Fibroblast of upper back skin (primary cell): ENCODE measurements around the gene USP48.
"Not testable (repeated sequence)": the region's sequence is repeated elsewhere in the genome, so short reads cannot be mapped to it uniquely, and the experiment has no call there.

Source experiments
- DNase-seq: peaks from one replicate; pipeline ENCODE4 v3.0.0-alpha.2; 2013

The USP48 gene

GRCh38 chr1:21815724-21816321 is 32.9 kb upstream of the USP48 start:
- no peak for DNase-seq

- no peak for DNase-seq
Measured at GRCh38 chr1:21814981-21815582, 32.1 kb upstream of the USP48 start.

GRCh38 chr1:21814241-21814918 is 31.4 kb upstream of the USP48 start:
- DNase-seq, result no peak

- no peak for DNase-seq
Measured at GRCh38 chr1:21813542-21813941, 30.6 kb upstream of the USP48 start.

- DNase-seq, result no peak
Measured at GRCh38 chr1:21811875-21812305, 28.9 kb upstream of the USP48 start, which contains the start of gene LDLRAD2. TSS of gene LDLRAD2 (plus strand) at chr1:21812265. CDS start at chr1:21812452, 187 bp downstream.

- DNase-seq, result no peak
Measured at GRCh38 chr1:21804536-21804935, 21.6 kb upstream of the USP48 start.

GRCh38 chr1:21801100-21801499 is 18.2 kb upstream of the USP48 start:
- DNase-seq, result no peak

- DNase-seq, result no peak
Measured at GRCh38 chr1:21799730-21800129, 16.8 kb upstream of the USP48 start.

- no peak for DNase-seq
Measured at GRCh38 chr1:21795075-21795474, 12.1 kb upstream of the USP48 start.

- no peak for DNase-seq
Measured at GRCh38 chr1:21794656-21795055, 11.7 kb upstream of the USP48 start.

GRCh38 chr1:21793104-21793503 is 10.2 kb upstream of the USP48 start:
- no peak for DNase-seq

GRCh38 chr1:21786640-21787039 is 3.7 kb upstream of the USP48 start:
- DNase-seq, result no peak

- DNase-seq, result not testable (repeated sequence)
Measured at GRCh38 chr1:21785764-21786163, 2.8 kb upstream of the USP48 start.

- DNase-seq, result peak; percentile 51
Measured at GRCh38 chr1:21783679-21784603, 992 bp upstream of the USP48 start.

- DNase-seq, result peak; percentile 55
Measured at GRCh38 chr1:21782349-21782867, 541 bp downstream of the USP48 start.

GRCh38 chr1:21781815-21782348 is 1.1 kb downstream of the USP48 start:
- DNase-seq, result peak; percentile 55

- DNase-seq, result no peak
Measured at GRCh38 chr1:21779613-21780521, 3.1 kb downstream of the USP48 start.

GRCh38 chr1:21778405-21778727 is 4.6 kb downstream of the USP48 start:
- no peak for DNase-seq

GRCh38 chr1:21776925-21777324 is 6.0 kb downstream of the USP48 start:
- DNase-seq, result not testable (repeated sequence)

GRCh38 chr1:21775985-21776562 is 6.9 kb downstream of the USP48 start:
- DNase-seq, result peak; percentile 15

GRCh38 chr1:21775550-21775914 is 7.4 kb downstream of the USP48 start:
- no peak for DNase-seq
